Retina (tissue), 1 donor: ENCODE measurements around the gene TEK.

Experiments
- DNase-seq: peaks from one replicate; pipeline ENCODE4 v3.0.0-alpha.2; 2016

The TEK gene

GRCh38 chr9:27258662-27259061, 149.6 kb downstream of the TEK start:
- DNase-seq = no peak

DNA sequence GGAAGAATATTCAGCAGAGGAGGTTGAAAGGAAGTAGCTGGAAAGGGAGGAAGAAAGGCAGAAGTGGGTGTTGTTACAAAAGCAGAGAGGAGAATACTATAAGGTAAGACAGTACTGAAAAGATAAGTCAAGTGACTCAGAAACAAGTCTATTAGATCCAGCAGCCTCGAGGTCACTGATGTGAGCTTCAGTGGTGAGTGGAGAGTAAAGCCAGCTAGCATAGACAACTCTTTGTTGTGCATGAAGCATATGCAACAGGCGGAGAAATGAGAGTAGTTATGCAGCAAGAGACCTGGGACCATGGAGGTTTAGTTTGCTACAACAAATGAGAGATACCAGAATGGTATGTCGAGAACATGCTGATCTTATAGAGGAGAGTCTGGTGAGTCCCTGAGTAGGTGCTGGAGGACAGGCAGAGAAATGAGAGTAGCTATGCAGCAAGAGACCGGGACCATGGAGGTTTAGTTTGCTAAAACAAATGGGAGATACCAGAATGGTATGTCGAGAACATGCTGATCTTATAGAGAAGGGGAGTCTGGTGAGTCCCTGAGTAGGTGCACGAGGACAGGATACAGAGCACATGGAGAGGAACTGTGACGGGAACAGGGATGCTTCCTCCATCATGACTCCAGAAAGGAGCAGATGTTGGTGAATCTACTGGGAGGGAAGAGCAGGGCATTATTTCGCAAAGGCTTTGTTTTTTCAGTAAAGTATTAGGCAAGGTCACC, 151.9 kb downstream of the TEK start:
- no peak for DNase-seq

GRCh38 chr9:27261517-27262211, 152.6 kb downstream of the TEK start:
- no peak for DNase-seq

GRCh38 chr9:27272103-27272502, 163.1 kb downstream of the TEK start:
- no peak for DNase-seq

GRCh38 chr9:27273186-27273585, 164.2 kb downstream of the TEK start:
- DNase-seq = no peak

DNA sequence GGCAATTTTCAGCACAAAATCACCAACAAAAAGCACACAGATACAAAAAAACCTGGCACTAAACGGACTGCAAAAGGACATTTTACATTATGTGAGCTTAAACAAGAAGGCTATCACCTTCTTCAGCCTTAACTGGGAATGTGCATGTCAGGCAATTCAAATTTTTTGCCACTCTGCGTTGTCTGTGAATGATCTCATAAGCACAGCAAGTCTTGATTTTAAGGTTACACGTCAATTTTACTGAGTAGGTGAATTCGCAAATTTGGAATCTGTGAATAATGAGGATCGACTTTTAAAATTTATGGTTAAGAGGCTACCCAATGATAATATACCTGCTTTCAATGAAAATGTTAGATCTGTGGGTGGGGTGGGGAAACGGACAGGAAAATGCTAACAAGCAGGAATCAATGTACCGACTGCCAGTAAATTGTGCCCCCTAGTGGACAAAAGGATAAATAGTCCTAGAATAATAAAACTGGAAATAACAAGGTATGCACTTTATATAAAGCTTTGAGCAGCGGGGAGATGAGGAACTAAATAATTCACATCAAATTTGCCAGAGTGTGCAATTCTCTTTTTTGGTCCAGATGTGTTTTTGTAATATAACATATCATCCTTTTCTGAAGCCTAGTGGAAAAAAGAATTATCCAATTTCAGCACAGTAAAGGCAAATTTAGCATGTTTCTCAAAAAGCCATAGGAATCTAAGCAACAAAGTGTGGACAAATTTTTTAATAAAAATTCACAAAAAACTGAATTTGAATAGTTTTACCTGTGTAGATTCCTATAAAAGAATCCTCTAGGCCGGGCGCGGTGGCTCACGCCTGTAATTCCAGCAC, 167.4 kb downstream of the TEK start:
- DNase-seq = peak; percentile 72

- no peak for DNase-seq
These were observed 169.3 kb downstream of the TEK start for GRCh38 chr9:27278374-27278773.

DNA sequence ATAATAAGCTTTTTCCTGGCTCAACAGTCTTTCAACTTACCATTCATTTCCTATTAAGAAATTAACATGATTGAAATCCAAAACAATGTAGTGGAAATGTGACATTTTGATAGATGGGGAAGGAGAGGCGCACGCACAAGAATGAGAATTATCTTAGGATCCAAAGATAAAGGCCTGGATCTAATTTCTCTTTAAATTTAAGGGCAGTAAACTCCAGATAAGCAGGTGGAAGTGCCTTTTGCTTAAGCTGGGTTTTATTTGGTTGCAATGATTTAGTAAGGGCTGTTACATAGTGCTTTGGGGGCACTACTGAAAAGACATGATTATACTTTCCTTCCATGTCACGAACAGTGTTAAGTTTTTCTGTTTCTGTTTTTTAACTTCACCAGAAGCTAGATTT, 170.6 kb downstream of the TEK start:
- DNase-seq = no peak
